ENCODE data around the gene HK1.
A peak's percentile ranks its signal among the peaks of the same experiment; 100 is the strongest.
"Not testable (repeated sequence)": the region's sequence is repeated elsewhere in the genome, so short reads cannot be mapped to it uniquely, and the experiment has no call there.

HK1 gene

GRCh38 chr10:69278446-69278963 is at the start of gene HK1:
Gene HK1 (plus strand): TSS chr10:69278496.
- DNase-seq = no peak

- DNase-seq = no peak
Observed at GRCh38 chr10:69229616-69229916, 48.7 kb upstream of the HK1 start.

- no peak for DNase-seq
Observed at GRCh38 chr10:69230128-69230527, 48.2 kb upstream of the HK1 start.

GRCh38 chr10:69232252-69232651 is 46.0 kb upstream of the HK1 start:
- no peak for DNase-seq

GRCh38 chr10:69232736-69233480 is 45.4 kb upstream of the HK1 start:
- peak; percentile 64 for DNase-seq

- no peak for DNase-seq
Observed at GRCh38 chr10:69234447-69234846, 43.8 kb upstream of the HK1 start.

- DNase-seq = peak; percentile 77
Observed at GRCh38 chr10:69237528-69238159, 40.7 kb upstream of the HK1 start.

- no peak for DNase-seq
Observed at GRCh38 chr10:69239136-69239535, 39.2 kb upstream of the HK1 start.

GRCh38 chr10:69239816-69240434 is 38.4 kb upstream of the HK1 start:
- no peak for DNase-seq

- DNase-seq = no peak
Observed at GRCh38 chr10:69240455-69240854, 37.8 kb upstream of the HK1 start.

GRCh38 chr10:69241575-69241974 is 36.7 kb upstream of the HK1 start:
- no peak for DNase-seq

GRCh38 chr10:69242040-69242851 is 36.0 kb upstream of the HK1 start:
- no peak for DNase-seq

GRCh38 chr10:69242852-69243212 is 35.5 kb upstream of the HK1 start:
- DNase-seq = no peak

- no peak for DNase-seq
Observed at GRCh38 chr10:69243817-69244216, 34.5 kb upstream of the HK1 start.

GRCh38 chr10:69246036-69246435 is 32.3 kb upstream of the HK1 start:
- DNase-seq = no peak

- DNase-seq = no peak
Observed at GRCh38 chr10:69246581-69247312, 31.5 kb upstream of the HK1 start.

GRCh38 chr10:69247313-69247710 is 31.0 kb upstream of the HK1 start:
- no peak for DNase-seq

- DNase-seq = no peak
Observed at GRCh38 chr10:69248117-69248730, 30.1 kb upstream of the HK1 start.

- DNase-seq = no peak
Observed at GRCh38 chr10:69250041-69250440, 28.3 kb upstream of the HK1 start.

GRCh38 chr10:69251417-69251816 is 26.9 kb upstream of the HK1 start:
- not testable (repeated sequence) for DNase-seq

- no peak for DNase-seq
Observed at GRCh38 chr10:69253171-69253570, 25.1 kb upstream of the HK1 start.

GRCh38 chr10:69254877-69255276 is 23.4 kb upstream of the HK1 start:
- DNase-seq = no peak
